IMR-90 (cell line): ENCODE measurements around the gene DISC1. TPM values are rescaled to one million over a fixed set of nuclear protein-coding genes. Genes with fewer than 3 reads are reported as not detected.

Source experiments
- ATAC-seq: fragments of 200-7000 bp; cut with Tn5 transposase; 2 replicates; pipeline ENCODE4 v1.9.1; 2020; ENCODE audit warnings: low read depth, mild to moderate bottlenecking, moderate library complexity
- BruUV-seq: library from RNA; stranded (reverse); fragments of 400-500 nt; replicated peaks from 2 replicates; lab custom pipeline; 2021; lab: Mats Ljungman, UMichigan
- CTCF ChIA-PET: fragments of 300-600 bp; formaldehyde crosslinking; extraction: SDS; loops from one replicate; lab custom pipeline; 2021; ENCODE audit warnings: antibody characterized with exemption; lab: Yijun Ruan, JAX
- POLR2A ChIA-PET: fragments of 300-600 bp; sonication (Branson Sonifier 250); formaldehyde crosslinking; loops from one replicate; lab custom pipeline; 2022; ENCODE audit warnings: antibody characterized with exemption; ENCODE audit not compliant: unreplicated experiment; lab: Charles Lee
- DNase-seq: peaks from one replicate; pipeline ENCODE4 v3.0.0; 2013
- H2AFZ ChIP-seq: replicated peaks from 2 replicates; pipeline ENCODE3; 2013; ENCODE audit warnings: low read length, mild to moderate bottlenecking; ENCODE audit not compliant: poor library complexity
- H2AK5ac ChIP-seq: 2 replicates; pipeline ENCODE4 v1.6.1; 2013; ENCODE audit warnings: low read depth, low read length, inconsistent platforms
- H2AK9ac ChIP-seq: replicated peaks from 2 replicates; pipeline ENCODE3; 2013; ENCODE audit warnings: mild to moderate bottlenecking, low read depth, low read length, moderate library complexity; ENCODE audit not compliant: poor library complexity
- H2BK120ac ChIP-seq: 2 replicates; pipeline ENCODE4 v1.6.1; 2013; ENCODE audit warnings: low read depth, low read length, inconsistent platforms
- H2BK15ac ChIP-seq: 3 replicates; pipeline ENCODE4 v1.6.1; 2013; ENCODE audit warnings: low read depth, low read length, inconsistent platforms
- H2BK20ac ChIP-seq: 2 replicates; pipeline ENCODE4 v1.6.1; 2013; ENCODE audit warnings: low read depth, mild to moderate bottlenecking, inconsistent platforms, low read length, moderate library complexity
- H2BK5ac ChIP-seq: 2 replicates; pipeline ENCODE4 v1.6.1; 2013; ENCODE audit warnings: mild to moderate bottlenecking, low read depth, low read length, inconsistent platforms; ENCODE audit not compliant: poor library complexity, severe bottlenecking
- H3K14ac ChIP-seq: replicated peaks from 2 replicates; pipeline ENCODE4 v1.6.1; 2013; ENCODE audit warnings: low read depth, low read length, inconsistent platforms
- H3K18ac ChIP-seq: 2 replicates; pipeline ENCODE4 v1.6.1; 2013; ENCODE audit warnings: low read depth, low read length, control low read depth
- H3K23ac ChIP-seq: 2 replicates; pipeline ENCODE4 v1.6.1; 2013; ENCODE audit warnings: low read depth, low read length, inconsistent platforms
- H3K27ac ChIP-seq: 2 replicates; pipeline ENCODE4 v1.5.1; 2013; ENCODE audit warnings: mild to moderate bottlenecking, control low read depth, low read length; ENCODE audit not compliant: insufficient read depth
- H3K27me3 ChIP-seq: 2 replicates; pipeline ENCODE4 v1.6.1; 2013; ENCODE audit warnings: low read length; ENCODE audit not compliant: control insufficient read depth, insufficient read depth
- H3K36me3 ChIP-seq: 2 replicates; pipeline ENCODE4 v1.6.1; 2013; ENCODE audit warnings: low read length, mixed read lengths; ENCODE audit not compliant: control insufficient read depth, insufficient read depth
- H3K4ac ChIP-seq: 2 replicates; pipeline ENCODE4 v1.6.1; 2013; ENCODE audit warnings: low read depth, low read length, inconsistent platforms
- H3K4me1 ChIP-seq: 2 replicates; pipeline ENCODE4 v1.6.1; 2013; ENCODE audit warnings: low read length, mixed read lengths; ENCODE audit not compliant: control insufficient read depth, insufficient read depth
- H3K4me2 ChIP-seq: 2 replicates; pipeline ENCODE4 v1.6.1; 2013; ENCODE audit warnings: low read depth, mild to moderate bottlenecking, control low read depth, low read length, moderate library complexity
- H3K4me3 ChIP-seq: 2 replicates; pipeline ENCODE4 v1.5.1; 2013; ENCODE audit warnings: low read depth, mild to moderate bottlenecking, control low read depth, low read length, moderate library complexity; ENCODE audit not compliant: insufficient read depth
- H3K56ac ChIP-seq: 2 replicates; pipeline ENCODE4 v1.6.1; 2013; ENCODE audit warnings: low read length, inconsistent platforms; ENCODE audit not compliant: insufficient read depth; ENCODE audit errors: extremely low read depth
- H3K79me1 ChIP-seq, 2 experiments: 2 replicates each; pipeline ENCODE4 v1.6.1; 2013; ENCODE audit warnings: low read length in 2 of 2, inconsistent platforms in 1 of 2, low read depth in 1 of 2
- H3K9ac ChIP-seq: 2 replicates; pipeline ENCODE4 v1.6.1; 2013; ENCODE audit warnings: low read depth, low read length, control low read depth
- H3K9me1 ChIP-seq: 2 replicates; pipeline ENCODE4 v1.6.1; 2013; ENCODE audit warnings: low read length, inconsistent platforms; ENCODE audit not compliant: insufficient read depth
- H3K9me3 ChIP-seq: 2 replicates; pipeline ENCODE4 v1.6.1; 2013; ENCODE audit warnings: low read length; ENCODE audit not compliant: control insufficient read depth, insufficient read depth
- H4K20me1 ChIP-seq: 2 replicates; pipeline ENCODE4 v1.6.1; 2013; ENCODE audit warnings: low read length, inconsistent platforms; ENCODE audit not compliant: insufficient read depth
- H4K5ac ChIP-seq: 2 replicates; pipeline ENCODE4 v1.6.1; 2013; ENCODE audit warnings: mild to moderate bottlenecking, low read depth, low read length, control low read depth
- H4K8ac ChIP-seq, 2 experiments: 2 replicates each; pipeline ENCODE4 v1.6.1; 2013; ENCODE audit warnings: low read depth in 2 of 2, low read length in 2 of 2, control low read depth in 1 of 2, inconsistent platforms in 1 of 2
- H4K91ac ChIP-seq: 2 replicates; pipeline ENCODE4 v1.6.1; 2013; ENCODE audit warnings: low read depth, low read length, inconsistent platforms; ENCODE audit not compliant: insufficient read depth
- BHLHE40 ChIP-seq: fragments of 150-350 bp; IDR thresholded peaks from 2 replicates; pipeline ENCODE4 v1.6.1; 2016; ENCODE audit warnings: mild to moderate bottlenecking, low read depth, low read length
- CHD1 ChIP-seq: IDR thresholded peaks from 2 replicates; pipeline ENCODE4 v1.6.1; 2012; ENCODE audit warnings: low read depth, low read length, improper control_type of control experiment
- ELK1 ChIP-seq: fragments of 150-350 bp; IDR thresholded peaks from 2 replicates; pipeline ENCODE4 v1.6.1; 2016; ENCODE audit warnings: low read depth, mild to moderate bottlenecking, low read length, moderate library complexity, borderline replicate concordance
- MXI1 ChIP-seq: IDR thresholded peaks from 2 replicates; pipeline ENCODE4 v1.6.1; 2012; ENCODE audit warnings: low read depth, mild to moderate bottlenecking, low read length, moderate library complexity, borderline replicate concordance
- RAD21 ChIP-seq: IDR thresholded peaks from 2 replicates; pipeline ENCODE4 v1.6.1; 2012; ENCODE audit warnings: low read length, improper control_type of control experiment
- RCOR1 ChIP-seq: IDR thresholded peaks from 2 replicates; pipeline ENCODE4 v1.6.1; 2012; ENCODE audit warnings: mild to moderate bottlenecking, low read length, improper control_type of control experiment; ENCODE audit not compliant: insufficient replicate concordance
- RFX5 ChIP-seq: IDR thresholded peaks from 2 replicates; pipeline ENCODE4 v1.8.0; 2012; ENCODE audit warnings: low read depth, mild to moderate bottlenecking, low read length, moderate library complexity
- WGBS, 2 experiments: methylation state at CpG; one replicate each; pipeline versions ENCODE4 v1.1.5 to v1.1.7; 2013; ENCODE audit warnings: missing lambda C conversion rate in 2 of 2; ENCODE audit not compliant: insufficient read length in 1 of 2; ENCODE audit errors: extremely low coverage in 2 of 2; 5-methylcytosine and 5-hydroxymethylcytosine counted together
- dilution Hi-C: fragments of 300-500 bp; cut with HindIII; formaldehyde crosslinking; loops from one replicate; pipeline ENCODE4 v1.14.3; 2018; ENCODE audit warnings: low sequenced_read_pairs; ENCODE audit not compliant: unreplicated experiment
- in situ Hi-C: fragments of 300-500 bp; cut with MboI; formaldehyde crosslinking; loops from 3 replicates; pipeline ENCODE4 v1.14.3; 2019; ENCODE audit warnings: low sequenced_read_pairs, inconsistent platforms, mixed read lengths
- intact Hi-C: fragments of 100-400 bp; cut with micrococcal nuclease; formaldehyde crosslinking; loops from 2 replicates; pipeline ENCODE4 v1.10.0; 2022
- polyA plus RNA-seq, 3 experiments: library from polyadenylated mRNA; depleted of rRNA; stranded (reverse); fragments of >200 nt; gene quantifications; 2 replicates each; pipeline ENCODE4 v1.2.3, GENCODE V29; 2012; ENCODE audit warnings: low replicate concordance in 1 of 3
- total RNA-seq: library from RNA; depleted of rRNA; stranded (reverse); fragments of >200 nt; gene quantifications from 2 replicates; pipeline ENCODE4 v1.2.3, GENCODE V29; 2012

The DISC1 gene
- total and polyA plus RNA-seq, 2 of the 4 experiments (the other 2 are of a cell fraction) = 2.2 to 7.0 TPM

- dilution Hi-C loops (no loop called here), in situ Hi-C loops (no loop called here), intact Hi-C loops (no loop called here)
- Histone ChIP-seq H2BK15ac (peak overlapping the region; percentile 66; the same call in 1 of the 3 replicates), H3K23ac (peak overlapping the region; percentile 74), H2AK5ac (peak overlapping the region; percentile 63; the same call in 1 of the 2 replicates), H3K79me1 (no peaks in the 10 kb centered on the region), H3K4me2 (no peak overlapping the region), H3K27ac (no peak overlapping the region), H4K20me1 (no peaks in the 10 kb centered on the region), H3K4me1 (no peaks in the 10 kb centered on the region), H3K18ac (no peak overlapping the region), H2AFZ (no peak overlapping the region), H3K14ac (peak overlapping the region; percentile 79), H2BK20ac (peak overlapping the region; percentile 48), H4K91ac (peak overlapping the region; percentile 72; the same call in 1 of the 2 replicates), H4K5ac (no peak overlapping the region), H3K9ac (no peak overlapping the region), H3K9me3 (peaks cover 3% of the 10 kb centered on the region; the same call in 1 of the 2 replicates), H3K56ac (no peak overlapping the region), H2BK120ac (peak overlapping the region; percentile 83), H2AK9ac (no peak overlapping the region), H3K9me1 (peaks cover 4% of the 10 kb centered on the region), H2BK5ac (no peak overlapping the region), H4K8ac (peak overlapping the region in 1 of 2 experiments; percentile 2; a peak in 1 of 4 replicates), H3K36me3 (no peaks in the 10 kb centered on the region), H3K4me3 (no peak overlapping the region), H3K27me3 (no peaks in the 10 kb centered on the region), H3K4ac (peak overlapping the region; percentile 70; the same call in 1 of the 2 replicates)
- no CpG with 5 or more reads among the region's 2 CpGs for WGBS, 2 experiments
- ChIA-PET POLR2A (no interaction called here), CTCF (no interaction called here)
- TF ChIP-seq CHD1 (no peak), BHLHE40 (no peak), MXI1 (no peak), RFX5 (no peak), ELK1 (no peak), RCOR1 (no peak), RAD21 (no peak)
- ATAC-seq = peak; percentile 42
- DNase-seq = peak; percentile 22
- BruUV-seq = no TSS peak
These were observed 191.2 kb downstream of the DISC1 start for GRCh38 chr1:231817801-231818200.
